GM23338 (cell line): ENCODE measurements around the gene SLC25A41. TPM values are rescaled to one million over a fixed set of nuclear protein-coding genes. Genes with fewer than 3 reads are reported as not detected.
A peak's percentile ranks its signal among the peaks of the same experiment; 100 is the strongest.

Source experiments
- ATAC-seq: fragments of 200-7000 bp; cut with Tn5 transposase; 3 replicates; pipeline ENCODE4 v1.9.1; 2020
- DNase-seq: peaks from one replicate; pipeline ENCODE4 v3.0.0-alpha.2; 2015; ENCODE audit warnings: low spot score
- H2AFZ ChIP-seq: fragments of 200-600 bp; sonication (generic); 2 replicates; pipeline ENCODE4 v1.8.0; 2016; ENCODE audit warnings: antibody characterized with exemption, mild to moderate bottlenecking, moderate library complexity
- H3F3A ChIP-seq: fragments of 200-600 bp; sonication (generic); replicated peaks from 2 replicates; pipeline ENCODE4 v1.8.0; 2017; ENCODE audit warnings: antibody characterized with exemption, mixed run types, low read depth
- H3K27ac ChIP-seq: fragments of 200-600 bp; sonication (generic); 2 replicates; pipeline ENCODE4 v1.6.1; 2016; ENCODE audit warnings: low read depth
- H3K27me3 ChIP-seq: fragments of 200-600 bp; sonication (generic); 2 replicates; pipeline ENCODE4 v1.8.0; 2016; ENCODE audit warnings: mild to moderate bottlenecking, mixed run types, moderate library complexity; ENCODE audit not compliant: insufficient read depth
- H3K36me3 ChIP-seq: fragments of 200-600 bp; sonication (generic); 2 replicates; pipeline ENCODE4 v1.8.0; 2016; ENCODE audit warnings: mild to moderate bottlenecking; ENCODE audit not compliant: insufficient read depth
- H3K4me1 ChIP-seq: fragments of 200-600 bp; sonication (generic); 2 replicates; pipeline ENCODE4 v1.8.0; 2016; ENCODE audit warnings: mild to moderate bottlenecking, moderate library complexity; ENCODE audit not compliant: insufficient read depth
- H3K4me2 ChIP-seq: fragments of 200-600 bp; sonication (generic); 2 replicates; pipeline ENCODE4 v1.7.1; 2017; ENCODE audit warnings: mixed run types
- H3K4me3 ChIP-seq: fragments of 200-600 bp; sonication (generic); 2 replicates; pipeline ENCODE4 v1.6.1; 2016; ENCODE audit warnings: mixed run types
- H3K79me2 ChIP-seq: fragments of 200-600 bp; sonication (generic); replicated peaks from 2 replicates; pipeline ENCODE4 v1.8.0; 2017; ENCODE audit warnings: mild to moderate bottlenecking; ENCODE audit not compliant: insufficient read depth
- H3K9me2 ChIP-seq: fragments of 200-600 bp; sonication (generic); 2 replicates; pipeline ENCODE4 v1.8.0; 2017; ENCODE audit not compliant: insufficient read depth
- H4K20me1 ChIP-seq: fragments of 200-600 bp; sonication (generic); replicated peaks from 2 replicates; pipeline ENCODE4 v1.8.0; 2017; ENCODE audit warnings: mild to moderate bottlenecking; ENCODE audit not compliant: insufficient read depth
- H3K27ac Mint-ChIP-seq: 2 replicates; pipeline ENCODE4 v1.8.0; 2020; ENCODE audit warnings: inconsistent platforms, mild to moderate bottlenecking, moderate library complexity, mixed read lengths
- H3K27me3 Mint-ChIP-seq: 3 replicates; pipeline ENCODE4 v1.8.0; 2022; ENCODE audit warnings: low read depth, mild to moderate bottlenecking, moderate library complexity, mixed read lengths, inconsistent platforms; ENCODE audit not compliant: insufficient read depth, poor library complexity
- H3K36me3 Mint-ChIP-seq: 3 replicates; pipeline ENCODE4 v1.8.0; 2021; ENCODE audit warnings: low read depth, mild to moderate bottlenecking, inconsistent platforms, moderate library complexity, mixed read lengths
- H3K4me1 Mint-ChIP-seq: 3 replicates; pipeline ENCODE4 v1.8.0; 2020; ENCODE audit warnings: mild to moderate bottlenecking, inconsistent platforms, mixed read lengths
- H3K4me3 Mint-ChIP-seq: 3 replicates; pipeline ENCODE4 v1.8.0; 2021; ENCODE audit warnings: moderate library complexity, mild to moderate bottlenecking, inconsistent platforms, mixed read lengths
- H3K9me3 Mint-ChIP-seq: 3 replicates; pipeline ENCODE4 v1.8.0; 2020; ENCODE audit warnings: moderate library complexity, mild to moderate bottlenecking, inconsistent platforms, mixed read lengths
- CREB1 ChIP-seq: fragments of 250-450 bp; sonication (Bioruptor Pico); IDR thresholded peaks from 2 replicates; pipeline ENCODE4 v1.5.0; 2020; ENCODE audit warnings: low read depth, mild to moderate bottlenecking, moderate library complexity
- CTCF ChIP-seq, 2 experiments: fragments of 200-600 bp in 1 of 2; sonication (generic) in 1 of 2; conservative IDR thresholded peaks; 2 replicates each; pipeline versions ENCODE4 v1.5.1 to v1.6.1; 2016 to 2017; ENCODE audit warnings: antibody characterized with exemption in 2 of 2, low read depth in 2 of 2, mild to moderate bottlenecking in 2 of 2, moderate library complexity in 1 of 2
- ETS1 ChIP-seq: IDR thresholded peaks from 2 replicates; pipeline ENCODE4 v1.6.1; 2016; ENCODE audit warnings: antibody characterized with exemption
- EZH2 ChIP-seq: fragments of 200-600 bp; sonication (generic); IDR thresholded peaks from one replicate; pipeline ENCODE4 v1.8.0; 2017; ENCODE audit warnings: antibody characterized with exemption, mild to moderate bottlenecking, low read depth; ENCODE audit not compliant: unreplicated experiment
- NANOG ChIP-seq: IDR thresholded peaks from 2 replicates; pipeline ENCODE4 v1.6.1; 2016; ENCODE audit warnings: antibody characterized with exemption, borderline replicate concordance
- REST ChIP-seq: IDR thresholded peaks from one replicate; pipeline ENCODE4 v1.6.1; 2018; ENCODE audit warnings: antibody characterized with exemption; ENCODE audit not compliant: unreplicated experiment
- polyA plus RNA-seq: library from polyadenylated mRNA; unstranded; fragments of >200 nt; fragmentation: Nextera tagmentation; extraction: Ambion mirVana; gene quantifications from 2 replicates; pipeline ENCODE4 v1.2.1, GENCODE V29; 2016
- total RNA-seq: library from RNA; depleted of rRNA; stranded (reverse); fragments of >200 nt; shearing (Covaris generic); gene quantifications from 2 replicates; pipeline ENCODE4 v1.2.3, GENCODE V29; 2014

SLC25A41 gene
- total and polyA plus RNA-seq, 2 experiments from 2014 or later = 0.24 to 0.35 TPM

- Mint-ChIP-seq H3K4me3 (peak overlapping the region; percentile 85), H3K36me3 (no peaks in the 10 kb centered on the region), H3K9me3 (no peaks in the 10 kb centered on the region; the same call in 2 of the 3 replicates), H3K27me3 (peaks cover 9% of the 10 kb centered on the region), H3K27ac (peak overlapping the region; percentile 97), H3K4me1 (peaks cover 8% of the 10 kb centered on the region; the same call in 2 of the 3 replicates)
- Histone ChIP-seq H3K4me2 (peak overlapping the region; percentile 93), H3K4me1 (peaks cover 1% of the 10 kb centered on the region), H3K27ac (no peak overlapping the region), H3K9me2 (no peaks in the 10 kb centered on the region), H2AFZ (peak overlapping the region; percentile 87; the same call in 1 of the 2 replicates), H4K20me1 (no peaks in the 10 kb centered on the region), H3F3A (no peaks in the 10 kb centered on the region), H3K27me3 (peaks cover 14% of the 10 kb centered on the region), H3K36me3 (no peaks in the 10 kb centered on the region), H3K4me3 (peak overlapping the region; percentile 56), H3K79me2 (no peaks in the 10 kb centered on the region)
- DNase-seq = peak; percentile 100
- peak; percentile 82 for ATAC-seq
- no peak for TF ChIP-seq ETS1
- TF ChIP-seq REST = no peak
- TF ChIP-seq CREB1 (CRISPR knock-in tag) = peak; percentile 85
- no peak for TF ChIP-seq CTCF (conservative IDR thresholded peaks at IDR 0.05; ENCODE audit: low read depth in 2 of 2)
- no peak for TF ChIP-seq EZH2
- TF ChIP-seq NANOG = no peak
Observed at GRCh38 chr19:6476155-6476895, 42.8 kb upstream of the SLC25A41 start.
